SJCRH30 (cell line): ENCODE data around the gene AGMO. TPM values are rescaled to one million over a fixed set of nuclear protein-coding genes. Genes with fewer than 3 reads are reported as not detected.

Source experiments
- DNase-seq, 2 experiments: peaks; one replicate each; pipeline ENCODE4 v3.0.0-alpha.2; 2015 to 2020
- H3K27ac ChIP-seq: fragments of 250-450 bp; sonication (Bioruptor Pico); 2 replicates; pipeline ENCODE4 v1.5.1; 2020; ENCODE audit warnings: mild to moderate bottlenecking, moderate library complexity
- H3K27me3 ChIP-seq: fragments of 250-450 bp; sonication (Bioruptor Pico); 2 replicates; pipeline ENCODE4 v1.5.1; 2020; ENCODE audit warnings: mild to moderate bottlenecking, moderate library complexity
- H3K36me3 ChIP-seq: fragments of 250-450 bp; sonication (Bioruptor Pico); 2 replicates; pipeline ENCODE4 v1.5.1; 2020; ENCODE audit warnings: mild to moderate bottlenecking, moderate library complexity
- H3K4me1 ChIP-seq: fragments of 250-450 bp; sonication (Bioruptor Pico); 2 replicates; pipeline ENCODE4 v1.5.1; 2020; ENCODE audit warnings: mild to moderate bottlenecking, moderate library complexity
- H3K4me3 ChIP-seq: fragments of 250-450 bp; sonication (Bioruptor Pico); 2 replicates; pipeline ENCODE4 v1.5.1; 2020; ENCODE audit warnings: mild to moderate bottlenecking, moderate library complexity
- H3K9me3 ChIP-seq: fragments of 250-450 bp; sonication (Bioruptor Pico); replicated peaks from 2 replicates; pipeline ENCODE4 v1.5.1; 2020; ENCODE audit warnings: mild to moderate bottlenecking, moderate library complexity
- total RNA-seq: library from RNA; depleted of rRNA; stranded (reverse); fragments of >200 nt; shearing (Covaris generic); gene quantifications from 2 replicates; pipeline ENCODE4 v1.2.3, GENCODE V29; 2014

AGMO gene
- total RNA-seq, 1 experiment from 2014 or later = 0.20 TPM

DNA sequence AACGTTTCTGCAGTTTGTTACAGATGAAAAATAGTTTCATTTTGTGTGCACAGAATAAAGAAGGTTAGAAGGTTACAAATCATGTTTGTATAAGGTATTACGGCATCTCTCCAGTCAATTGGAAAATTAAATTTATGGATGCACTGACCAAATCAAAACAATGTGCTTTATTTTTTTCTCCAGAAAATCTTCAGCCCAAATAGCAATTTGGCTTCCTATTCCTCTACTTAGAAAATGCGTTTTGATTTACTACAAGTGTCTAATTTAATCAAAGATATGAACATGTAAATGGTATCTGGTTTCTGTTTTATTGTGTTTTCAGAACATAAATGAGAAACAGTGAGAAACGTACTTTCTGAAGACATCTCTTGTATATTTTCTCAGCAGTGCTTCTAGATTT lies 63.4 kb downstream of the AGMO start:
- Histone ChIP-seq H3K27me3 (no peaks in the 10 kb centered on the region), H3K4me1 (no peaks in the 10 kb centered on the region), H3K4me3 (no peak overlapping the region), H3K27ac (no peak overlapping the region), H3K9me3 (no peaks in the 10 kb centered on the region), H3K36me3 (no peaks in the 10 kb centered on the region)
- no peak for DNase-seq

DNA sequence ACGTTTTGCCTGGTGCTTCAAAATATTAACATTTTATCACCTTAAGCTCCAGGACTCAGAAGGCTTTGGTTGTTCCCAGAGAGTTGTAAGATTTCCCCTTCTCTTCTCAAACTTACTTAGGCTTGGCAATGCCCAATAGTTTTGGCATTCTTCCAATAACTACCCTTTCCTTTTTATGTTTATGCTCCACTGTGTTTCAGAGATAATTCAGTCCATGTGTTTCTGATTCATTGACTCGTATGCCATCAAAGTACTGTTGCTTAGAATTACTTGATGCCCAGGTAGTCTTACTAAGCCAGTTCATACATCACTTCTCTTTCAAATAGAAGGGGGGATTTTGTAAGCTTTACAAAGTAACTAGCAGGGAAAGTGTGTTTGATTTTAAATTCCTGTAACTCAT lies 66.6 kb downstream of the AGMO start:
- no peaks in the 10 kb centered on the region for H3K27me3 ChIP-seq
- H3K4me1 ChIP-seq = no peaks in the 10 kb centered on the region
- no peak for DNase-seq
- no peak overlapping the region for H3K4me3 ChIP-seq
- no peaks in the 10 kb centered on the region for H3K9me3 ChIP-seq
- no peaks in the 10 kb centered on the region for H3K36me3 ChIP-seq
- no peak overlapping the region for H3K27ac ChIP-seq

DNA sequence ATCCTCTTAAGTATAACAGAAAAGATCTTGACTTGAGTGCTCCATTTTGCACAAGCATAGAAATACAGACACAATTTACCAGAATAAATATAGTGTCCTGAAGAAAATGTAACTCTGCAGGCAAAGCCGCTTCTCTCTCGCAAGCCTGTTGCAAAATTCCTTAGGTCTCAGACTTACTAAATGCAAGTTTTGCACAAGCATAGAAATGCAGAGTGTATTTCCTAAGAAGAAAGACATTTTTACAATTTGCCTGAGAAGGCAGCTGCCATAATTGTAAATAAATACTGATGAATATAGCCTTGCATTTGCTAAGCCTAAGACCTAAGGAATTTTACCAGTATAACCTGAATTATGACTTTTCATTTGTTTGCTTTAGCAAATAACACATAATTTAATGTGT lies 67.1 kb downstream of the AGMO start:
- DNase-seq = no peak
- Histone ChIP-seq H3K9me3 (no peaks in the 10 kb centered on the region), H3K4me1 (no peaks in the 10 kb centered on the region), H3K4me3 (no peak overlapping the region), H3K27ac (no peak overlapping the region), H3K27me3 (no peaks in the 10 kb centered on the region), H3K36me3 (no peaks in the 10 kb centered on the region)

DNA sequence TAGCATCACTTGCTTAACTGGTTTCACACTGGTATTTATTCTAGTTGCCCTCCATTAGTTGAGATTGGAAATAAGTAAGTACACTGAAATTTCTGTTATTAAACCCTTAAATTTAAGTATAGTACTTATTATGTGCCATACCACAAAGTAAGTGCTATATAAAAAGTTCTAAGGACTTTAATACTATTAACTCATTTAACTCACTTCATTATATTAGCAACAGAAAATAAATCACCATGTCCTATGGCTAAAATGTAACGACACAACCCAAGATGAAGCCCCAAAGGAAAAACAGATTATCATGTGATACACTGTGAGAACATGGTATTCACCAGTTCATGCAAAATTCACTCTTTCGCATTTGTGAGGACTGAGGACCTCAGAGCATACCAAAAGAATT lies 70.5 kb downstream of the AGMO start:
- Histone ChIP-seq H3K9me3 (no peaks in the 10 kb centered on the region), H3K36me3 (no peaks in the 10 kb centered on the region), H3K27ac (no peak overlapping the region), H3K4me1 (no peaks in the 10 kb centered on the region), H3K27me3 (no peaks in the 10 kb centered on the region), H3K4me3 (no peak overlapping the region)
- no peak for DNase-seq

DNA sequence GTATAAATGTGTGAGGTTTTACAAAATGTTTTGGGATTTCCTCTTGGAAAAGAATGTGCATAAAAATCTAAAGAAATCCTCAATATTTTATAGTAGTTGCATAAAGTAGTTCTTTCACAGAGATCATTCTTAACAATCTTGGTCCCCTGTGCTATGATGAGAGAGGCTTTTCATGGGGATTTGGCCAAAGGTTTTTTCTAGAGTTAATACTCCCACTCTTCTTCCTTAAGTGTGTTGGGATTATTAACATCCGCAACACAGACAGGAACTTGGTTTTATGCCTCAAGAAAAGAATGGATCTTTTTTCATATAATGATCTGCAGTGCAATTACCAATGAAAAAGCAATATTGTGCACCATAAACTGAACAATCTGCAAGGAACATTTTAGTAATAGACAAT lies 71.5 kb downstream of the AGMO start:
- Histone ChIP-seq H3K27ac (no peak overlapping the region), H3K36me3 (no peaks in the 10 kb centered on the region), H3K4me1 (no peaks in the 10 kb centered on the region), H3K27me3 (no peaks in the 10 kb centered on the region), H3K4me3 (no peak overlapping the region), H3K9me3 (no peaks in the 10 kb centered on the region)
- no peak for DNase-seq

DNA sequence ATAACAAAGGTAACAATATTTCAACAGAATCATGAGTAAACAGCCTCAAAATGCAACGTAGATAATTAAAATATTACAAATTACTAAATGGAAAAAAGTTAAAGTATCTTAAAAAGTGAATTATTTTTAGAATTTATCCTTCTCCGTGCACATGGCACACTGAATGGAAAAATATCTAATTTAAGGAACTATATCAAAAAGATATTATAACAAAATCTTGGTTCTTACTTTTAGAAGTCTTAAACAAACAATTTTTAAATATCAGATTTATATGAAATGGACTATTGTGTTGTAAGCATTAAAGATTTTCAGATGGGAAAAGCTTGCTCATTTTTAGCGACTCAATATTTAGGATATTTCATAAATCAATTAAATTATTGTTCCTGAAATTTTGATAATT lies 72.0 kb downstream of the AGMO start:
- Histone ChIP-seq H3K4me3 (no peak overlapping the region), H3K36me3 (no peaks in the 10 kb centered on the region), H3K9me3 (no peaks in the 10 kb centered on the region), H3K27ac (no peak overlapping the region), H3K4me1 (no peaks in the 10 kb centered on the region), H3K27me3 (no peaks in the 10 kb centered on the region)
- DNase-seq = no peak

DNA sequence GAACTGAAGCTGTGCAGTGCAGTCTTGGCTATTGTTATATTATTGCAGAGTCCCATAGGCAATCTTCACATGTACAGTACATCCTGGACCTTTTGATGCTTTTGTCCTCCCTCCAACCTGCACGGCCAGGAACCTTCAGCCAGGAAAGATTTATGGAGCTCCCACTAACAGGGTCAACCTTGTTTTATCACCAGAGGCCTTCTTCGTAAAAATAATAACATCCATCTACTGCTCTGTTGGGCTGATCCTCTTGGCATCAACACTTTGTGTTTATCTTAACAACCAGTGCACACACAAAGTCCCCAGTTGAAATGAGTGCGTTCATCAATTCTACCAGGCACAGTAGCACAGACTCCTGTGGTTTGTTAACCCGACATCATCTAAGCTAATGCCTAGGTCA lies 72.4 kb downstream of the AGMO start:
- DNase-seq = no peak
- no peak overlapping the region for H3K27ac ChIP-seq
- no peaks in the 10 kb centered on the region for H3K36me3 ChIP-seq
- no peaks in the 10 kb centered on the region for H3K4me1 ChIP-seq
- no peaks in the 10 kb centered on the region for H3K9me3 ChIP-seq
- H3K4me3 ChIP-seq = no peak overlapping the region
- no peaks in the 10 kb centered on the region for H3K27me3 ChIP-seq

DNA sequence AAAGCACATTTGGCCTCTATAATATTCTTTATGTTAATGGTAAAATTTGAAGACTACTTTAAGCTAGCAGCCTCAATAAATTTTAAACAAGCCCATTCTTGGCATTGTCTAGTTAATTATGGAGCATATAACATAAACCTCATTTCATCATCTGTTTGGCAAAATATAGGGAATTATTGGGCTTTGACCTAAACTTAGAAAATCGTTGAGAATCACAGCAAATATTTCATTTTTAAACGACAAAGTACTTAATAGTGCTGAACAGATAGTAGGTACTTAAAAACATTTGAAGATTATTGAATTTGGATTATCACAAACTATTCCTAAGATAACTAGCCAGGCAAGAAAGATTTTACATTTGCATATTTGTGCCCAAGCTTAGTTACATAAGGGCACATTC lies 73.4 kb downstream of the AGMO start:
- DNase-seq = no peak
- Histone ChIP-seq H3K27ac (no peak overlapping the region), H3K27me3 (no peaks in the 10 kb centered on the region), H3K4me1 (no peaks in the 10 kb centered on the region), H3K4me3 (no peak overlapping the region), H3K9me3 (no peaks in the 10 kb centered on the region), H3K36me3 (no peaks in the 10 kb centered on the region)

DNA sequence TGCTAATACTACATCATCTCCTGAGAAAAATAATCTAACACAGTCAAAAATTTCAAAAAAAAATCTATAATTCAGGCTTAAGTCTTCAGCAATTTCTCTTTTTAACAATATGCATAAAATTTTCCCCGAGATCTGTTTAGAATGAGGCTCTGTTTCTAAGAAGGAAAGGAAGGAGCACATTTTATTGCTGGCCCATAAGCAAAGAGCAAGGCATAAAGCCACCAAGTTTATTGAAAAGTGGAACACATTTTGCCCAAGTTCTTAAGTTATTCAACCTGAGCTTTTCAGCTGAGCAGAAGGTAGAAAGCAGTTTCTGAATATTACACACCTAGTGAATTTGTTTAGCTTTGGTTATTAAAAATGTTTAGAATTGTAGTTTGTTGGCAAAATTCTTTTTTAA lies 73.9 kb downstream of the AGMO start:
- Histone ChIP-seq H3K27me3 (no peaks in the 10 kb centered on the region), H3K4me3 (no peak overlapping the region), H3K36me3 (no peaks in the 10 kb centered on the region), H3K27ac (no peak overlapping the region), H3K9me3 (no peaks in the 10 kb centered on the region), H3K4me1 (no peaks in the 10 kb centered on the region)
- DNase-seq = no peak

DNA sequence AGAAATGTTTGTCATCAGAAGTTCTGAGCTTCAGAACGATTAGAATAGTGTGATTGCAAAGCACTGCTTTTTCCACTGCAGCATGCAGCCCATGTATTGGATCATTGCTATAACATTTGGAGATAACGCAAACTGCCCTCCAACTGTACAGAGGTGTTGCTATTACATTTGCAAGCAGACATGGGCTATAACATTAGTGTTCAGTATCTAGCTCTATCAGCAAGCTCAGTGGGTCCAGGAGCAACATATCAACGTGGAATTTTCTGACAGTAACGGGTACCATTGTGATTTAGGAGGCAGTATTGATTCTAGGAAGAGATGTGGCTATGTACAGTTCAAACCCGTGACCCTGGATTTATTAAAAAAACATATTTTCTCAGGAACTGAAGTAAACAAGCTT lies 75.8 kb downstream of the AGMO start:
- Histone ChIP-seq H3K36me3 (no peaks in the 10 kb centered on the region), H3K4me1 (no peaks in the 10 kb centered on the region), H3K4me3 (no peak overlapping the region), H3K27me3 (no peaks in the 10 kb centered on the region), H3K27ac (no peak overlapping the region), H3K9me3 (no peaks in the 10 kb centered on the region)
- DNase-seq = no peak

DNA sequence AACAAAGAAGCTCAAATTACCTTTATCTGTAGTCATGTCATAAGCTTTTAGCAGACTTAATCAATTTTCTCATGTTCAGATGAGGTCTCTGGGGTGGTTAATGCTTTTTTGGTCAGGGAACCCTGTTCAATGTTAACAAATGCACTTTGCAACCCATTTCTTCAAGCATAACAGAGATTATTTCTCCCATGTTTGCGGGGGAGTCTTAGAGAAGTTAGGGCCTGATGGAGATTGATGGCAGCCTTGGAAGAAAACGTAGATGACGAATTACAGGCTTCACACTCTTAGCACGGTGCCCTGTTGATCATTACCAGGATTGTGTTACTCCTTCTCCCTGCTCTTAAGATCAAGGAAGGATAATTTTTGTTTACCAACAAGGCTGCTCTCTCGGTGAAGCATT lies 76.4 kb downstream of the AGMO start:
- no peaks in the 10 kb centered on the region for H3K36me3 ChIP-seq
- no peaks in the 10 kb centered on the region for H3K9me3 ChIP-seq
- no peaks in the 10 kb centered on the region for H3K4me1 ChIP-seq
- DNase-seq = no peak
- H3K4me3 ChIP-seq = no peak overlapping the region
- H3K27ac ChIP-seq = no peak overlapping the region
- no peaks in the 10 kb centered on the region for H3K27me3 ChIP-seq

DNA sequence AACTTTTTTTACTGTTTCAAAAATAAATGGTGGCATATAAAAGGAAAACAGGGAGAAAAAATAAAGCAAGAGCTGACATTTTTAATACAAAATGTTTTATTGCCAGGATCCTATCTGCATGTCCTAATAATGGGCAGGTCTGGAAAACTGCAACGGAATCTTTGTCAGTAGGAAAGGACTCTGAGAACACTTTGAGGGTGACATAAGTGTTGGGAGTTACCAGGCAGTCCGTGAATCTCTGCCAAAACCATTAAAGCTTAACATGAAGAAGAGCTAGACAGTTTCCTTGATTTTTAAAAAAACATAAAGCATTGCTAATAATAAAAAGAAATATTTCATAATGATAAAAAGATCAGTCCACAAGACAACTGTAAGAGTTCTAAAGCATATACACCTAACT lies 80.7 kb downstream of the AGMO start:
- Histone ChIP-seq H3K4me1 (no peaks in the 10 kb centered on the region), H3K27me3 (no peaks in the 10 kb centered on the region), H3K9me3 (no peaks in the 10 kb centered on the region), H3K4me3 (no peak overlapping the region), H3K27ac (no peak overlapping the region), H3K36me3 (no peaks in the 10 kb centered on the region)
- DNase-seq = no peak

DNA sequence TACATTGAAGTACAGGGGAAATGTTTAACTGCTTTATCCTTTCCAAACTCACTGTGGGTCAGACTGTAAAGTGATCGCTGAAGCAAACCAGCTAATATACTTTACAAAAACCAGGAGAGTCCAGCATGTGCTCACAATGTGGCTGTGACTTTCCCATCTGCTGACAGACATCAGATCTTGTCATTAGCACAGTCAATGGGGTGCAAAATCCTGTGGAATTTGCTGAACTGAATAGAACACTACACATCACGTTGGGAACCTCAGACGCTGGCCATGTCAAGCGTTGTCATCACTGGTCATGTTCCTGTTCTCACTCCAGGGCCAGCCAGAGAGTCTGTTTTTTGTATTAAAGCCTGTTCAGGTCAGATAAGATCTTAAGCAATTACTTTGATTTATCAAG lies 83.4 kb downstream of the AGMO start:
- H3K27me3 ChIP-seq = no peaks in the 10 kb centered on the region
- no peaks in the 10 kb centered on the region for H3K36me3 ChIP-seq
- H3K27ac ChIP-seq = no peak overlapping the region
- no peaks in the 10 kb centered on the region for H3K4me1 ChIP-seq
- H3K9me3 ChIP-seq = no peaks in the 10 kb centered on the region
- no peak overlapping the region for H3K4me3 ChIP-seq
- DNase-seq = peak in 1 of 2 experiments; percentile 7

DNA sequence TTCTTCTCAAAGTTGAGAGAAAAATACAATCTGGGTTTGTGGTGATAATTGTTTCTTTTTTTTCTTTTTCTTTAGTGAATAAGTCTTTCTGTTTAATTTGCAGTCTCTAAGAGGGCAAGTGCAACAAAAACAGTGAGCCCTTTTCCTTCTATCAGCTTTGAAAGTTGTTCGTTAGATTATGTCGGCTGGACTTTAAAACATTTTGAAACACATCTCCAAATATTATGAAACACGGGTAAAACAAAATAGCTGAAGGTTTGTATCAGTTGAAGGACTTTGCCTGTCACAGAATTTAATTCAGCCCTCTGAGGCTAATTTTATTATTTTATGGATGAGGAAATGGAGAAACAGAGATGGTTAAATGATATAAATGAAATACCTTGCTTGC lies 85.3 kb downstream of the AGMO start:
- H3K4me1 ChIP-seq = no peaks in the 10 kb centered on the region
- no peaks in the 10 kb centered on the region for H3K9me3 ChIP-seq
- no peak overlapping the region for H3K27ac ChIP-seq
- H3K4me3 ChIP-seq = no peak overlapping the region
- H3K27me3 ChIP-seq = no peaks in the 10 kb centered on the region
- DNase-seq = no peak
- H3K36me3 ChIP-seq = no peaks in the 10 kb centered on the region

DNA sequence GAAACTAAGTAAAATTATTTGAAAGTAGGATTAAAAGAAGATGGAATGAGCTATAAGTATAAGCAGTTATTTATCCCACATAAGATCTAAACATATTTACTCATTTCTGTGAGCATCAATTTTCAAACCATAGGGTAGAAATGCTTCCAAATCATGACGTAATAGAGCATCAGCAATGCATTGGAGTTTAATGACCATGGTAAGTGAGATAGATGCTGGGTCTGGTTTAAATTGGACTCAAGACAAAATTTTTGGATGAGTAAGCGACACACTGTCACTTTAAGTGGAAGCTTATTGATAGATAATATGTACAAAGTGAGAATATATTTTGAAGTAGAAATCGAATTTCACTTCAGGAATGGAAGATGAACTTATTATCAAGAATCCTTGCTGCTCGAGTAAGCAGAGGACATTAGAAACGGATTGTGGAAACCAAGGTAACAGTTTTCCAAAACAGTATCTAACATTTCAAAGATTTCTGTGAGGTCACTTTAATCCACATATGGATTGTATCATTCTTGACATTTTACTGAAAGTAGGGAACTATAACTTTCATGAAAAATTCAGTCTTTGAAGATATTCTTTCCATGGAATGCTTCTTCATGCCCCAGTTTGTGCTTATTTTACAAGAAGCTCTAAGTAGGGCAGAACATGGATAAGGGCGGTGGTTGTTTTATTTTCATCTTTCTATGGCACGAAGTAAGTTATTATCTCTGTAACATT lies 85.8 kb downstream of the AGMO start:
- H3K27ac ChIP-seq = no peak overlapping the region
- DNase-seq = no peak
- no peaks in the 10 kb centered on the region for H3K27me3 ChIP-seq
- no peak overlapping the region for H3K4me3 ChIP-seq
- no peaks in the 10 kb centered on the region for H3K4me1 ChIP-seq
- H3K36me3 ChIP-seq = no peaks in the 10 kb centered on the region
- H3K9me3 ChIP-seq = no peaks in the 10 kb centered on the region

DNA sequence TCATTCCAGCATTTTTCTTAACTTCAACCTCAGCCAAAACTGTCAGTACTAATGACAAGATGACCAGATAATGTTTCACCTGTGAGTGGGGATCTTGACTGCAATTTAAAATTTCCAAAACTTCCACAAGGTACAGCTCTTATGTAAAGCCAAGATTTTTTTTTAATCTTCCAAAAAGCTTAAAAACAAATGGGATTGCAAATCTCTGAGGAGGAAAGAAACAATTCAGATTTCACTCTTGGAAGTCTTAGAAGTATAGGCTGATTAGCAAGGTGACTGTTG lies 90.2 kb downstream of the AGMO start:
- Histone ChIP-seq H3K27me3 (no peaks in the 10 kb centered on the region), H3K4me1 (no peaks in the 10 kb centered on the region), H3K27ac (no peak overlapping the region), H3K36me3 (no peaks in the 10 kb centered on the region), H3K9me3 (no peaks in the 10 kb centered on the region), H3K4me3 (no peak overlapping the region)
- DNase-seq = no peak
